Nephron progenitor cell (in vitro differentiated cells): Measurements from ENCODE around the gene ANKS1B.
"Not testable (repeated sequence)": the region's sequence is repeated elsewhere in the genome, so short reads cannot be mapped to it uniquely, and the experiment has no call there.

Experiments
- DNase-seq: peaks from one replicate; pipeline ENCODE4 v3.0.0; 2021
- H3K27ac Mint-ChIP-seq: 2 replicates; pipeline ENCODE4 v1.8.0; 2021; ENCODE audit warnings: mild to moderate bottlenecking, moderate library complexity, mixed read lengths
- H3K27me3 Mint-ChIP-seq: 2 replicates; pipeline ENCODE4 v1.8.0; 2021; ENCODE audit warnings: mild to moderate bottlenecking, low read depth, mixed read lengths; ENCODE audit not compliant: poor library complexity
- H3K36me3 Mint-ChIP-seq: 2 replicates; pipeline ENCODE4 v1.8.0; 2021; ENCODE audit warnings: low read depth, mixed read lengths
- H3K4me1 Mint-ChIP-seq: 2 replicates; pipeline ENCODE4 v1.8.0; 2021; ENCODE audit warnings: mixed read lengths
- H3K4me3 Mint-ChIP-seq: 2 replicates; pipeline ENCODE4 v1.8.0; 2021; ENCODE audit warnings: mild to moderate bottlenecking, moderate library complexity, mixed read lengths
- H3K9me3 Mint-ChIP-seq: 2 replicates; pipeline ENCODE4 v1.8.0; 2021; ENCODE audit warnings: mild to moderate bottlenecking, moderate library complexity, mixed read lengths
- TF ChIP-seq, protein P1 (sequence below): fragments of 200-600 bp; sonication (generic); IDR thresholded peaks from 2 replicates; pipeline ENCODE4 v1.5.0; 2021; ENCODE audit warnings: antibody characterized with exemption

Gene ANKS1B

DNA sequence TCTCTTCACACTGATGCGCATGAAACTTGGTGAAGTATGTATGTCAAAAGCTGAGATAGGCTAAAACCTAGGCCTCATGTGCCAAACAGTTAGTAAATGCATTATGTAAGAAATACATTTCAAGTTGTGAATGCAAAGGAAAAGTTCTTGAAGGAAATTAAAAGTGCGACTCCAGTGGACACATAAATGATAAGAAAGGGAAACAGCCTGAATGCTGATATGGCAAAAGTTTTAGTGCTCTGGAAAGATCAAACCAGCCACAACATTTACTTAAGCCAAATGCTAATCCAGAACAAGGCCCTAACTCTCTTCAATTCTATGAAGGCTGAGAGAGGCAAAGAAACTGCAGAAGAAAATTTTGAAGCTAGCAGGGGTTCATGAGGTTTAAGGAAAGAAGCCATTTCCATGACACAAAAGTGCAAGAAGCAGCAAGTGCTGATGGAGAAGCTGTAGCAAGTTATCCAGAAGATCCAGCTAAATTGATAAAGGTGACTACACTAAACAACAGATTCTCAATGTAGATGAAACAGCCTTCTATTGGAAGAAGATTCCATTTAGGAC lies 262.9 kb downstream of the ANKS1B start:
- no peak for DNase-seq
- TF ChIP-seq, protein P1, sequence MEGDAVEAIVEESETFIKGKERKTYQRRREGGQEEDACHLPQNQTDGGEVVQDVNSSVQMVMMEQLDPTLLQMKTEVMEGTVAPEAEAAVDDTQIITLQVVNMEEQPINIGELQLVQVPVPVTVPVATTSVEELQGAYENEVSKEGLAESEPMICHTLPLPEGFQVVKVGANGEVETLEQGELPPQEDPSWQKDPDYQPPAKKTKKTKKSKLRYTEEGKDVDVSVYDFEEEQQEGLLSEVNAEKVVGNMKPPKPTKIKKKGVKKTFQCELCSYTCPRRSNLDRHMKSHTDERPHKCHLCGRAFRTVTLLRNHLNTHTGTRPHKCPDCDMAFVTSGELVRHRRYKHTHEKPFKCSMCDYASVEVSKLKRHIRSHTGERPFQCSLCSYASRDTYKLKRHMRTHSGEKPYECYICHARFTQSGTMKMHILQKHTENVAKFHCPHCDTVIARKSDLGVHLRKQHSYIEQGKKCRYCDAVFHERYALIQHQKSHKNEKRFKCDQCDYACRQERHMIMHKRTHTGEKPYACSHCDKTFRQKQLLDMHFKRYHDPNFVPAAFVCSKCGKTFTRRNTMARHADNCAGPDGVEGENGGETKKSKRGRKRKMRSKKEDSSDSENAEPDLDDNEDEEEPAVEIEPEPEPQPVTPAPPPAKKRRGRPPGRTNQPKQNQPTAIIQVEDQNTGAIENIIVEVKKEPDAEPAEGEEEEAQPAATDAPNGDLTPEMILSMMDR: no peak
- Mint-ChIP-seq H3K27me3 (no peaks in the 10 kb centered on the region), H3K4me3 (no peak overlapping the region), H3K27ac (no peak overlapping the region), H3K4me1 (no peaks in the 10 kb centered on the region), H3K9me3 (peaks cover 5% of the 10 kb centered on the region), H3K36me3 (no peaks in the 10 kb centered on the region)

DNA sequence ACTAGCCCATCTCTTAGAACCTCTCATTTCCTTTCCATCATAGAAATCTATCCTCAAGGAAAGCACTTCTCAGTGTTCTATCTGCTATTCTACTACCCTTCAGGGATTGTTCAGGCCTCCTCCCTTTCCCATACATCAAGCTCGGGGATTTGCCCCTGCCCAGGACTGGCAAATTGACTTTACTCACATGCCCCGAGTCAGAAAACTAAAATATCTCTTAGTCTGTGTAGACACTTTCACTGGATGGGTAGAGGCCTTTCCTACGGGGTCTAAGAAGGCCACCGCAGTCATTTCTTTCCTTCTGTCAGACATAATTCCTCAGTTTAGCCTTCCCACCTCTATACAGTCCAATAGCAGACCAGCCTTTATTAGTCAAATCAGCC lies 264.7 kb downstream of the ANKS1B start:
- H3K27me3 Mint-ChIP-seq, DNase-seq, H3K9me3 Mint-ChIP-seq, H3K4me1 Mint-ChIP-seq, H3K27ac Mint-ChIP-seq, H3K36me3 Mint-ChIP-seq, H3K4me3 Mint-ChIP-seq: not testable (repeated sequence)

DNA sequence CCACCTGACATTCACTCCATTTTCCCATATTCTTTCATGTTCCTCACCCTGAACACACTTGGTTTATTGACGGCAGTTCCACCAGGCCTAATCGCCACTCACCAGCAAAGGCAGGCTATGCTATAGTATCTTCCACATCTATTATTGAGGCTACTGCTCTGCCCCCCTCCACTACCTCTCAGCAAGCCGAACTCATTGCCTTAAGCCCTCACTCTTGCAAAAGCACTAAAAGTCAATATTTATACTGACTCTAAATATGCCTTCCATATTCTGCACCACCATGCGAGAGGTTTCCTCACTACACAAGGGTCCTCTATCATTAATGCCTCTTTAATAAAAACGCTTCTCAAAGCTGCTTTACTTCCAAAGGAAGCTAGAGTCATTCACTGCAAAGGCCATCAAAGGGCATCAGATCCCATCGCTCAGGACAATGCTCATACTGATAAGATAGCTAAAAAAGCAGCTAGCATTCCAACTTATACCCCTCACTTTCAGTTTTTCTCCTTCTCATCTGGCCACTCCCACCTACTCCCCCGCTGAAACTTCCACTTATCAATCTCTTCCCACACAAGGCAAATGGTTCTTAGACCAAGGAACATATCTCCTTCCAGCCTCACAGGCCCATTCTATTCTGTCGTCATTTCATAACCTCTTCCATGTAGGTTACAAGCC lies 265.2 kb downstream of the ANKS1B start:
- H3K27me3 Mint-ChIP-seq, H3K36me3 Mint-ChIP-seq, DNase-seq, H3K27ac Mint-ChIP-seq, H3K9me3 Mint-ChIP-seq, H3K4me1 Mint-ChIP-seq, H3K4me3 Mint-ChIP-seq: not testable (repeated sequence)

DNA sequence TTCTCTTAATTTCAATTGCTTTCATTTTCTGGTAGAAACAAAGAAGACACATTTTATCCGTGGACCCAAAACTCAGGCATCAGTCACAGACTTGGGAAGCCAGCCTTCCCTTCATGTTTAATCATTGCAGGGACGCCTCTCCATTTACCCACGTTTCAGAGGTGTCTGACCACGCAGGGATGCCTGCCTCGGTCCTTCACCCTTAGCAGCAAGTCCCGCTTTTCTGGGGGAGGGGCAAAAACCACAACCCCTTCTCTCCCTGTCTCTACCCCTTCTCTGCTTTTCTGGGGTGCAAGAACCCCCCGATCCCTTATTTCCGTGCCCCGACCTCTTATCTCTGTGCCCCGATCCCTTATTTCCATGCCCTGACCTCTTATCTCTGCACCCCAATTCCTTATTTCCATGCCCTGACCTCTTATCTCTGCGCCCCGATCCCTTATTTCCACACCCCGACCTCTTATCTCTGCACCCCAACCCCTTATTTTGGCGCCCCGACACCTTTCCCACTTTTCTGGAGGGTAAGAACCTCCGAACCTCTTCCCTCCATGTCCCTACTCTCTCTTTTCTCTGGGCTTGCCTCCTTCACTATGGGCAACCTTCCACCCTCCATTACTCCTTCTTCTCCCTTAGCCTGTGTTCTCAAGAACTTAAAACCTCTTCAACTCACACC lies 268.8 kb downstream of the ANKS1B start:
- not testable (repeated sequence) for DNase-seq, H3K4me3 Mint-ChIP-seq, H3K27me3 Mint-ChIP-seq, H3K27ac Mint-ChIP-seq, H3K4me1 Mint-ChIP-seq, H3K36me3 Mint-ChIP-seq
- H3K9me3 Mint-ChIP-seq: peaks cover 25% of the 10 kb centered on the region

DNA sequence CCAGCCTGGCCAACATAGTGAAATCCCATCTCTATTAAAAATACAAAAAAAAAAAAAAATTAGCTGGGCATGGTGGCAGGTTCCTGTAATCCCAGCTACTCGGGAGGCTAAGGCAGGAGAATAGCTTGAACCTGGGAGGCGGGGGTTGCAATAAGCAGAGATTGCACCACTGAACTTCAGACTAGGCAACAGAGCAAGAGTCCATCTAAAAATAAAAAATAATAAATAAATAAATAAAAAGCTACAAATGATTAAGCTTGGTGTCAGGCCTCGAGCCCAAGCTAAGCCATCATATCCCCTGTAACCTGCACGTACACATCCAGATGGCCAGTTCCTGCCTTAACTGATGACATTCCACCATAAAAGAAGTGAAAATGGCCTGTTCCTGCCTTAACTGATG lies 269.8 kb downstream of the ANKS1B start:
- H3K4me3 Mint-ChIP-seq, H3K27me3 Mint-ChIP-seq, H3K4me1 Mint-ChIP-seq, DNase-seq, H3K27ac Mint-ChIP-seq, H3K36me3 Mint-ChIP-seq: not testable (repeated sequence)
- H3K9me3 Mint-ChIP-seq: peaks cover 25% of the 10 kb centered on the region

DNA sequence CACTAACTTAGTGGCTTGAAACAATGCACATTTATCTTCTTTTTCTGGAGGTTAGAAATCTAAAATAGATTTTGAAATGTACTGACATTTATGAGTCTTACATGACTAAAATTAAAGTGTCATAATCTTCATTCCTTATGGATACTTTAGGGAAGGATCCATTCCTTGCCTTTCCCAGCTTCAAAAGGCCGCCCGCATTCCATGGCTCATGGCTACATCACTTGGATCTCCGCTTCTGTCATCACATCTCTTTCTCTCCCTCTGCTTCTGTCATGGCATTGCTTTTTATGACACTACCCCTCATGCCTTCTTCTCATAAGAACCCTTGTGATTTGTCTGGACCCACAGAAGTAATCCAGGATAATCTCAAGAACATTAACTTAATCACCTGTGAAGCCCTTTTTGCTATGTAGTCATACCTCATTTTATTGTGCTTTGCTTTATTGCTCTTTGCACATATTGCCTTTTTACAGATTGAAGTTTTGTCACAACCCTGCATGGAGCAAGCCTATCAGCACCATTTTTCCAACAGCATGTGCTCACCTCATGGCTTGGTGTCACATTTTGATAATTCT lies 270.7 kb downstream of the ANKS1B start:
- TF ChIP-seq, protein P1: no peak
- Mint-ChIP-seq H3K27me3 (peaks cover 4% of the 10 kb centered on the region), H3K4me1 (no peaks in the 10 kb centered on the region), H3K27ac (no peak overlapping the region), H3K36me3 (no peaks in the 10 kb centered on the region), H3K9me3 (peaks cover 25% of the 10 kb centered on the region), H3K4me3 (no peak overlapping the region)
- DNase-seq: no peak

DNA sequence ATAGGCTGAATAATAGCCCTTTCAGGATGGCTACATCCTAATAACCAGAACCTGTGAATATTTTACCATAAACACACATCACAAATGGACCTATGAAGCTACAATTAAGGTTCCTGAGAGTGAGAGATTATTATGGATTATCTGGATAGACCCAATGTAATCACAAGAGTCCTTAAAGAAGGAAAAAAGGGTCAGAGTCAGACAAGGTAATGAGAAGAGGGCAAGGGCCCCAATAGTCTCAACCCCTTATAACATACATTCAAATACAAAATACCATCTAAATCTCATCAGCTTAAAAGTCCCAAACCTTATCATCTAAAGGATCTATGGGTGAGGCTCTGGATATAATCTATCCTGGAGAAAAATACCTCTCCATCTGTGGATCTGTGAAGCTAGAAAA lies 272.5 kb downstream of the ANKS1B start:
- Mint-ChIP-seq H3K4me1 (no peaks in the 10 kb centered on the region), H3K4me3 (no peak overlapping the region), H3K9me3 (peaks cover 25% of the 10 kb centered on the region), H3K36me3 (no peaks in the 10 kb centered on the region), H3K27ac (no peak overlapping the region), H3K27me3 (peaks cover 4% of the 10 kb centered on the region)
- TF ChIP-seq, protein P1: no peak
- no peak for DNase-seq
